Activated CD4-positive, alpha-beta T cell treated with anti-CD3 and anti-CD28 coated beads, Interleukin-2, amount 50 U/mL, for 48 hours (primary cell): ENCODE data around the gene CHD2.
"Not testable (repeated sequence)": the region's sequence is repeated elsewhere in the genome, so short reads cannot be mapped to it uniquely, and the experiment has no call there.

Experiments used
- DNase-seq, 2 experiments: peaks; one replicate each; pipeline ENCODE4 v3.0.0-alpha.2; 2020

Gene CHD2

GRCh38 chr15:93024716-93025624 is 124.8 kb downstream of the CHD2 start:
- DNase-seq: no peak

GRCh38 chr15:93025625-93025982 is 125.5 kb downstream of the CHD2 start:
- no peak for DNase-seq

DNA sequence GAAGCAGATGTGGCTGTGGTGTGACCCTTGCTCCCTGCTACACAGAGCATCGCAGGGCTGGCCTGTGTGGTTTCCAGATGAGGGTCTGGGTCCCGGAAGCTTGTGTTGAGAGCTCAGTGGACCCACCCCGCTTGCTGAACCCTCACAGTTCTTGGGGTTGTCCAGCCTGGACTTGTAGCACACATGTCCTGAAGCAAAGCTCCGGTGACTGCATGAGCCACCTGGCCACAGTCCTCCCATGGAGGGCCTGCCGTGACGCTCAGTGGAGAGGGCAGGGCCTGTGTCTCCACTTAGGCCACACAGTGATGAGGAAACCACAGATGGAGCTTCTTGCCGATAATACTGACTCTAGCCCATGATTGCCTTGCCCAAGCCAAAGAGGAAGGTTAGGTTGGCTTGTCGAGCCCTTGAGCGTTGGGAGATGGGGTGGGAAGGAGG is 126.3 kb downstream of the CHD2 start:
- DNase-seq: no peak

DNA sequence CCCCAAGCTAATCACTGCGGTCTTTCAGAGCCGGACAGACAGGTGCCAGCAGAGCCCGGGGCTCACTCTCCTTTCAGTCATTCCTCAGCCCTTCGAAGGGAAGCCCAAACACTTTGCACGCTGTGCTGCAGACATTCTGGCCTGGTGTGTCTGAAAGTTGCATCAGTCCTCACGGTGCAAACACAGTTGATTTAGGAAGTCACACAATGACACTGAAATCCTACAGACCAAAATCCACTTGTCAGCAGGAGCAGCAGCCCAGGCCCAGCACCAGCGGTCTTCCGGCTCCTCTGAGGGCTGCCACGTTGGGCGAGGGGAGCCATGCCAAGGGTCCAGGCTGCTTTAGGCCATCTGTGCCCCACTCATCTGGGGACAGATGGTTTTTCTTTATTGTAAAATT is 127.3 kb downstream of the CHD2 start:
- no peak for DNase-seq

- DNase-seq: no peak
These were observed 128.0 kb downstream of the CHD2 start for GRCh38 chr15:93028111-93028631.

GRCh38 chr15:93028632-93029213 is 128.6 kb downstream of the CHD2 start:
- peak in 1 of 2 experiments; percentile 33 for DNase-seq

GRCh38 chr15:93029214-93029835 is 129.2 kb downstream of the CHD2 start:
- DNase-seq: no peak

DNA sequence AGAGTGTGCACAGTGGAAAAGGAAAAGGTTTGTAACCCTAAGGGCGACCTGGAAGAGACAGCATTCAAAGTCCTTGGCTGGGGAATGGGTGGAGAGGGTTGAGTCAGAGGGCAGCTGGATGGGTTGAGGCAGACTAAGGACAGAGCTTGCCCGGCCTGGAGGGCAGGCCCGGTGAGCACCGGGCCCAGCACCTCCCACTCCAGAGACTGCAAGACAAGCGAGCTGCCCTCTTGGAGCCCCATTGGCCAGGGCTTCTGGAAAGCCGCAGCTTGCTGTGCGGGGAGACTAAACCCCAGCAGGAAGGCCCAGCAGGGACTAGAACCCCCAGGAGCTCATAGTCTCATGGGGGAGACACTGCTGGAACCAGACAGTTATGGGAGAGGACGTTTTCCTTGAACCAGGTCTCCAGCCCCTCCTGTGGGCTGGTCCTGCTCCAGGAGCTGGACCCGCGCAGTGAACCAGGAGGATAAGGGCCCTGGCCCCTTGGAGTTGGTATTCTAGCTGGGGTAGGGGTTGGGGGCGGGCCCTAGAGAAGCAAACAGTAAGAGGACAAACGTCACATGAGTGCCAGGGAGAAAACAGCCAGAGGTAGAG is 129.8 kb downstream of the CHD2 start:
- DNase-seq: no peak

- peak; percentile 72 to 76 for DNase-seq
These were observed 130.4 kb downstream of the CHD2 start for GRCh38 chr15:93030430-93031102.

DNA sequence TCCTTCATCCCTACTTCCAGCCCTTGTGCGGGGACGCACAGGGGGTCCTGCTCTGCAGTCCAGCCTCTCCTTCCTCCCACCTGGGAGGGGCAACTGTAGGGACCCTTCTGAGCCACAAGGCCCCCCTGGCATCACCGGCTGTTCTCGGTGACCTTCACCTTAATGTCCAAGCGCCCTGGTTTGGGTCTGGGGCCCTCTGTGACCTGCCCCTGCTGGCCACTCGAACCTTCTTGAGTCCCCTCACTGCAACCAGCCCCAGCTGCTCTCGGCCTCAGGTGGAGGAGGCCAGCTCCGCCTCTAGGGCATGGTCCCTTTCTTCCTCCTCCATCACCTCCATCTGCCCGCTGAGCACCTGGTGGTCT is 131.0 kb downstream of the CHD2 start:
- no peak for DNase-seq

GRCh38 chr15:93031557-93032384 is 131.6 kb downstream of the CHD2 start:
- not testable (repeated sequence) for DNase-seq

DNA sequence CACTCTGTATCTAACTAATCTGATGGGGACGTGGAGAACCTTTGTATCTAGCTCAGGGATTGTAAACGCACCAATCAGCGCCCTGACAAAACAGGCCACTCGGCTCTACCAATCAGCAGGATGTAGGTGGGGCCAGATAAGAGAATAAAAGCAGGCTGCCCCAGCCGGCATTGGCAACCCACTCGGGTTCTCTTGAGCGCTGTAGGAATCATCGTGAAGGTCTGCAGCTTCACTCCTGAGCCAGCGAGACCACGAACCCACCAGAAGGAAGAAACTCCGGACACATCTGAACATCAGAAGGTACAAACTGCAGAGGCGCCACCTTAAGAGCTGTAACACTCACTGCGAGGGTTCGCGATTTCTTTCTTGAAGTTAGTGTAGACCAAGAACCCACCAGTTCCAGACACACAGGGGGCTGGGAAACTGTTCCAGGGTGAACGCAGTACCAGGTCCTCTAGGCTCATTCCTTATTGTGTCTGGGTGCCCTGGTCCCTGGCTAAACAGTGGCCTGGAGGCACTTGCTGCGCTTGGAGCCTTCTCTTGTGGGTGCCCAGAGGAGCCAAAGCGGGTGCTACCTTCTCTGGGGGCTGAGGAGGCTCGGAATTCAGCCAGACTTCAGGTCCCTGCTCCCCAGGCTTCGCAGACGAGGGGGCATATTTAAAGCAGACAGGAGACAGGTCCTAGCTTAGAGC is 132.5 kb downstream of the CHD2 start:
- DNase-seq: not testable (repeated sequence)

GRCh38 chr15:93033434-93034045 is 133.4 kb downstream of the CHD2 start:
- no peak for DNase-seq

DNA sequence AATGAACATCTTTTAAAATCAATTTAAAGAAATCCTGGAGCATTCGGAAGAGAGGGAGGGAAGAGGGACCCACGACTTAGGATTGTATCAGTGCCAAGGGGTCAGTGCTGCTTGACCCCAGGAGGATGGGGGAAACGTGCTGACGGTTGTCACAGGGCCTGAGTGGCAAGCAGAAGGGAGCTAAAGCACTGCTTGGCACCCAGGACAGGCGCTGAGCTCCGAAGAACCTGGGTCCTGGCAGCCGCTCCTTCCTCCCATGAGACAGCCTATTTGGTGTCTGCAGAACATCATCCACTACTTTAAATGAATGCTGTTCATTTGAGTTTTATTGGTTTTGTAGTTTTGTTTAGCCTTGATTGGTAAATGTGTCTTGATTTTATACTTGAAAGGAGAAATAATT is 134.4 kb downstream of the CHD2 start:
- no peak for DNase-seq

DNA sequence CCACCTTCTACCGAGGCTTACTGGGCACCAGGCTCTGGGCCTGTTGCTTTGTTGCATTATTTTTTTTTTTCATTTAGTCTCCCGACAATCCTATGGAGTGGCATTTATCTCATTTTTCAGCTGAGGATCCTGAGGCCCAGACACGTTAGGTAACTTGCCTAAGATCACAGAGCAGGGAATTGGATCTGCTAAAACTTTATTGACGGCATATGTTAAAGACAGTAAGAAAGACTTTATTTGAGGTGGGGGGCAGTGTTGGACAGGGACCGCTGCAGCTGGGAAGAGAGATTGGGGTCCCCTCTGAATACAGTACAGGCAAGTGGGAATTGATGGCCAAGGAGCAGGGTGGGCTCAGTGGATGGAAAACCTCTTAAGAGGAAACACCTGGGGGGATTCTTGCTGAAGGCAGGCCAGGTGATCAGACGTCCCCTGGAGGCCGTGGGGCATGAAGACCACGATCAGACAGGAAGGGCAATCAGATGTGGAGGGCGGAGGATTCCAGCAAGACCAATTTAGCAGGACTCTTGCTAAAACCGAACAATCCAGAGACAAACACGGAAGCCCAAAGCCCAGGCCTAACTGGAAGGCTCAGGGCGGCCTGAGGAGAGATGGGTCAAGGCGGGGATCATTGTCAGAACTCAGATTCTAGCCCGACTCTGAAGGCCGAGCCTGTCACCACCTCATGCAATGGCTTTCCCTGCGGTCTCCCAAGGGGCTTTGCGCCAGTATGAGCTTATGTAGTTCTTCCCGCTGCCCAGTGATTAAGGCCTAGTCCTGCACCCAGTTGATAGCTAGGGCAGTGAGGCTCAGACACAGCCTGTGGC is 135.2 kb downstream of the CHD2 start:
- DNase-seq: no peak

DNA sequence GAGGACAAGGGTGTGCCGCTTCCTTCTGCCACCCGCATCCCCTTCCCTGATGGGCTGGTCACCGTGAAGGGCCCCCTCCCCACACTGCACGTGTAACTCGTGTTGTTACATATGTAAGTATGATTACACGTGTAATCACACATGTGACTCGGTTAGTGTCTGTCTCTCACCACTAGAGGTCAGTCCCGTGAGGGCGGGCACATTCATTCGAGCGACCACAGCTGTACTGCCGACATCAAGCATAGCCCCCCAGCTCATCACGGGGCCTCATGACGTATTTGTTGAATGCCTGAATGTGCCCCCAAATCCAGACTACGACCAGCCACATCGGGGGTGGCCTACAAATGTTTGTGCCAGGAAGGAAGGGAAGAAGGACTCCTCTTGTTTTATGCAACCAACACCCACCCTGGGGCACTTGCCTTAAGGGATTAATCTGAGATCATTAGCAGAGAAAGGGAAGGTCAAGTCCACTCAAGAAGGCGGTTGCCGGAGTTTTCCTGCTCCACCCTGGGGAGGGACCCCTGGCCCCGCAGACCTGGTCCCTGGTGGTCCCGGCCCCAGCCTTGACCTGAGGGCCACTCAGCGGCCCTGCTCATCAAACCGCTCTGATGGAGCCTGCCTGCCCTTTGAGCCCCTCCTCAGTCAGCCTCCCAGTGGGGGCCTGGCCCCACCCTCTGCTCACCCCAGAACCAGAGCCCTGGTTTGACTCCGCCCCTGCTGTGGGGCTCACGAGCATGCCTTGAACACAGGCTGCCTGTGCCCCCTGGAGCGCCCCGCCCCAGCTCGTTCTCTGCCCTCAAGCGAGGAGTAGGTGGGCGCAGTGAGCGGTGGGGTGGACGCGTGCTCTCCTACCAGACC is 136.1 kb downstream of the CHD2 start:
- DNase-seq: peak; percentile 52 to 64

- no peak for DNase-seq
These were observed 137.1 kb downstream of the CHD2 start for GRCh38 chr15:93036951-93037819.
